ENCODE results near the gene ARSK. TPM values are rescaled to one million over a fixed set of nuclear protein-coding genes. Genes with fewer than 3 reads are reported as not detected.

ARSK gene
- total and polyA plus RNA-seq, 2 donors from 2014 or later, result 4.5 to 5.9 TPM

DNA sequence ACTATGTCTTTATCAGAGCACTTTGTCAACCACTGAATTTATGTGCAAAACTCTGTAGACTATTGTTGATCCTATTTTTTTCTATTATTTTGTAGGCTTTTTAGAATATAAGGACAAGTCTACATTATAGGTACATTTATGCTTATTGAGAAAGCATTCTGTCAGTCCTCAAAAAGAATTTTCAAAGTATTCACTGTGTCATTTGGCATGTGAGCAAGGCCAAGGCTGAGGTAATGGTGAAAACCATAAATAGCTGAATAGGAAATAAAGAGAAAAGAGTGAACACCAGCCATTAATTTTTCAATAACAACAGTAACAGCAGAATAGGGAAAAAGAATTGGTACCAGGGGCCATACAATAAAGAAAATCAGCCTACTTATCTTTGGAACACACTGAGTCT, 21.1 kb upstream of the ARSK start:
- Histone ChIP-seq H3K27ac (ENCODE audit: low read depth in 2 of 2, low read length in 2 of 2) (no peak overlapping the region), H3K27me3 (ENCODE audit: control insufficient read depth, insufficient read depth, low read length) (no peaks in the 10 kb centered on the region), H3K36me3 (ENCODE audit: control insufficient read depth in 2 of 3, insufficient read depth in 3 of 3, low read length in 3 of 3) (peaks cover 6 to 8% (median 6%) of the 10 kb centered on the region in 3 donors), H3K9ac (ENCODE audit: low read length in 3 of 3) (no peak overlapping the region), H3K9me3 (ENCODE audit: control insufficient read depth in 2 of 3, insufficient read depth in 1 of 3, low read length in 3 of 3) (no peaks in the 10 kb centered on the region), H3K4me3 (ENCODE audit: low read length in 3 of 3) (no peak overlapping the region), H3K4me1 (ENCODE audit: control insufficient read depth in 2 of 3, insufficient read depth in 2 of 3, low read depth in 1 of 3, low read length in 3 of 3) (no peaks in the 10 kb centered on the region)
- FAIRE-seq (no peak), DNase-seq (no peak)
- intact Hi-C loops (cut with DNase I), result no loop called here
- TF ChIP-seq, protein P1, sequence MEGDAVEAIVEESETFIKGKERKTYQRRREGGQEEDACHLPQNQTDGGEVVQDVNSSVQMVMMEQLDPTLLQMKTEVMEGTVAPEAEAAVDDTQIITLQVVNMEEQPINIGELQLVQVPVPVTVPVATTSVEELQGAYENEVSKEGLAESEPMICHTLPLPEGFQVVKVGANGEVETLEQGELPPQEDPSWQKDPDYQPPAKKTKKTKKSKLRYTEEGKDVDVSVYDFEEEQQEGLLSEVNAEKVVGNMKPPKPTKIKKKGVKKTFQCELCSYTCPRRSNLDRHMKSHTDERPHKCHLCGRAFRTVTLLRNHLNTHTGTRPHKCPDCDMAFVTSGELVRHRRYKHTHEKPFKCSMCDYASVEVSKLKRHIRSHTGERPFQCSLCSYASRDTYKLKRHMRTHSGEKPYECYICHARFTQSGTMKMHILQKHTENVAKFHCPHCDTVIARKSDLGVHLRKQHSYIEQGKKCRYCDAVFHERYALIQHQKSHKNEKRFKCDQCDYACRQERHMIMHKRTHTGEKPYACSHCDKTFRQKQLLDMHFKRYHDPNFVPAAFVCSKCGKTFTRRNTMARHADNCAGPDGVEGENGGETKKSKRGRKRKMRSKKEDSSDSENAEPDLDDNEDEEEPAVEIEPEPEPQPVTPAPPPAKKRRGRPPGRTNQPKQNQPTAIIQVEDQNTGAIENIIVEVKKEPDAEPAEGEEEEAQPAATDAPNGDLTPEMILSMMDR (IDR thresholded peaks at IDR 0.05; ENCODE audit: borderline replicate concordance, extremely low read depth, insufficient read depth), result no peak

DNA sequence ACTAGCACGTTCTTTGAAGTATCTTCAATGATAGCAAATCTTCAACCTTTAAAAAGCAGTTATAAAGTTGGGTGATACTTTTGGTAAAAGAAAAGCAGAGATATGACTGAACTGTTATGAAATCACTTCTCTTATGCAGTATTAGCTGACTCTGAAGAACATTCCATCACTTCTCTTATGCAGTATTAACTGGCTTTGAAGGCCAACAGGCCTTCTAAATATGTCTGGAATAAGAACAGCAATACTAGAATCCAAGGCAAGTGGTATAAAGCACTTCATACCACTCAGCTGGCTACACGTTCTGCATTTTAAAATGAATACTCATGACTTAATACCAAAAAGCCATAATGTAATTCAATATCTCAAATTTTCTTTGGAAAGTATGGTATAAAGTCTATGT, 17.4 kb upstream of the ARSK start:
- H3K4me1 ChIP-seq (ENCODE audit: control insufficient read depth in 2 of 3, insufficient read depth in 2 of 3, low read depth in 1 of 3, low read length in 3 of 3), result no peaks in the 10 kb centered on the region
- TF ChIP-seq, protein P1 (IDR thresholded peaks at IDR 0.05; ENCODE audit: borderline replicate concordance, extremely low read depth, insufficient read depth), result no peak
- H3K27me3 ChIP-seq (ENCODE audit: control insufficient read depth, insufficient read depth, low read length), result no peaks in the 10 kb centered on the region
- DNase-seq (no peak), FAIRE-seq (no peak)
- no peak overlapping the region for H3K4me3 ChIP-seq (ENCODE audit: low read length in 3 of 3)
- no peak overlapping the region for H3K27ac ChIP-seq (ENCODE audit: low read depth in 2 of 2, low read length in 2 of 2)
- intact Hi-C loops (cut with DNase I), result no loop called here
- H3K9ac ChIP-seq (ENCODE audit: low read length in 3 of 3), result no peak overlapping the region
- H3K36me3 ChIP-seq (ENCODE audit: control insufficient read depth in 2 of 3, insufficient read depth in 3 of 3, low read length in 3 of 3), result peaks cover 0 to 5% (median 2%) of the 10 kb centered on the region in 3 donors
- H3K9me3 ChIP-seq (ENCODE audit: control insufficient read depth in 2 of 3, insufficient read depth in 1 of 3, low read length in 3 of 3), result no peaks in the 10 kb centered on the region

DNA sequence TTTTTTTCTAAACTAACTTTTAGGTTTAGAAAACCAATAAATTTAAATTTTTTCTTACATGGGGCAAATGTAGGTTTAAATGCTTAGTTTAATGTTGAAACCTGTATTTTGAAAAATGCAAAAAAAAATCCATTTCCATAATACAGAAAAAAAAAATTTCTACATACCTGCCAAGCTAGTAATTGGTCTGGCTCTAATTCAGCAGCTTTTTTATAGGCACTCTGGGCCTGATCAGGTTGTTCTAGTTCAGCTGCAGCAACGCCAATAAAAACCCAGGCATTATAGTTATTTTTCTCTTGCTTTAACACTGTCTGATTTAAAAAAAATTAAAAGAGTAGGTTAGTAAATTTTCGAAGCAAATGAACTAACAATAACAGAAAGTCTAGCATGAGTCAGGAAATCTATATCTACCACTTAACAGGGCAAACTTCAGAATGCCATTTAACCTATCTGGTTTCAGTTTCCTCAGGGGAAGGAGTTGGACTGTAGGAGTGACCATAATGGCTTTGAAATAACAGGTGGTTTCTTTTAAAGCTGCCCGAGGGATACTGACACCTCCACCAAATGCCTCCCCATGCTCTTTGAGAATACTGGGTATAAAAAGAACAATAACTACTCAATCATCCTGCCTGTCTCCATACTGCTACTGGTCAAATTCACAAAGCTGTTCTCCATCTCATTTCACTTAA, 11.7 kb upstream of the ARSK start:
- H3K36me3 ChIP-seq (ENCODE audit: control insufficient read depth in 2 of 3, insufficient read depth in 3 of 3, low read length in 3 of 3), result peaks cover 4 to 24% (median 22%) of the 10 kb centered on the region in 3 donors
- no peaks in the 10 kb centered on the region for H3K27me3 ChIP-seq (ENCODE audit: control insufficient read depth, insufficient read depth, low read length)
- no peak overlapping the region for H3K27ac ChIP-seq (ENCODE audit: low read depth in 2 of 2, low read length in 2 of 2)
- DNase-seq (peak in 3 of 5 donors; percentile 15 to 79 (median 72)), FAIRE-seq (no peak)
- H3K4me3 ChIP-seq (ENCODE audit: low read length in 3 of 3), result no peak overlapping the region
- TF ChIP-seq, protein P1 (IDR thresholded peaks at IDR 0.05; ENCODE audit: borderline replicate concordance, extremely low read depth, insufficient read depth), result no peak
- H3K4me1 ChIP-seq (ENCODE audit: control insufficient read depth in 2 of 3, insufficient read depth in 2 of 3, low read depth in 1 of 3, low read length in 3 of 3), result no peaks in the 10 kb centered on the region
- H3K9ac ChIP-seq (ENCODE audit: low read length in 3 of 3), result peak overlapping the region in 1 of 3 donors; percentile 6
- intact Hi-C loops (cut with DNase I), result no loop called here
- H3K9me3 ChIP-seq (ENCODE audit: control insufficient read depth in 2 of 3, insufficient read depth in 1 of 3, low read length in 3 of 3), result no peaks in the 10 kb centered on the region

Data from kidney (tissue), 14 donors.